Loucy (cell line): Measurements from ENCODE around the gene PRKAB1.

Experiments
- EZH2phosphoT487 ChIP-seq: fragments of 200-600 bp; IDR thresholded peaks from 2 replicates; pipeline ENCODE4 v1.6.1; 2018; ENCODE audit warnings: antibody characterized with exemption, mild to moderate bottlenecking, moderate library complexity, borderline replicate concordance
- TF ChIP-seq, protein P1 (sequence below): fragments of 200-600 bp; sonication (generic); conservative IDR thresholded peaks from 2 replicates; pipeline ENCODE4 v1.5.1; 2014; ENCODE audit warnings: mild to moderate bottlenecking, antibody characterized with exemption, low read length

DNA sequence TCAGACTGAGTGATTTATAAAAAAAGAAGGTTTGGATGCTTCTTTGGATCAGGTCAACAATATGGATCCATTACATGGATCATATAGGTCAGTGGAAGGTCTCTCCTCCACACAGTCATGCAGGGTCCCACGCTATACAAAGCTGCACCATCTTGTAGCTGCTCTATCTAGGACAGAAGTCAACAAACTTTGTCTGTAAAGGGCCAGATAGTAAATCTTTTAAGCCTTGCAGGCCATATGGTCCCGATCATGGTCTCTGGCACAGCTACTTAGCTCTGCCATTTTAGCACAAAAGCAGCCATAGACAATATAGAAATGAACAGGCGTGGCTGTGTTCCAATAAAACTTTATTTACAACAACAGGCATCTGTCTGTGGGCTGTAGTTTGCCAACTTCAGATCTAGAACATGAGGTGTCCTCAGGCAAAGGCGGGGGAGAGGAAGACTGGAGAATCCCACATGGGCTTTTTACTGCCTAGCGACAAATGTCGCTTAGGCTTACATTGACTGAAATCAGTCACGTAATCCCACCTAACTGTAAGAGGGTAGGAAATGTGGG is 37.6 kb upstream of the PRKAB1 start:
- TF ChIP-seq, protein P1, sequence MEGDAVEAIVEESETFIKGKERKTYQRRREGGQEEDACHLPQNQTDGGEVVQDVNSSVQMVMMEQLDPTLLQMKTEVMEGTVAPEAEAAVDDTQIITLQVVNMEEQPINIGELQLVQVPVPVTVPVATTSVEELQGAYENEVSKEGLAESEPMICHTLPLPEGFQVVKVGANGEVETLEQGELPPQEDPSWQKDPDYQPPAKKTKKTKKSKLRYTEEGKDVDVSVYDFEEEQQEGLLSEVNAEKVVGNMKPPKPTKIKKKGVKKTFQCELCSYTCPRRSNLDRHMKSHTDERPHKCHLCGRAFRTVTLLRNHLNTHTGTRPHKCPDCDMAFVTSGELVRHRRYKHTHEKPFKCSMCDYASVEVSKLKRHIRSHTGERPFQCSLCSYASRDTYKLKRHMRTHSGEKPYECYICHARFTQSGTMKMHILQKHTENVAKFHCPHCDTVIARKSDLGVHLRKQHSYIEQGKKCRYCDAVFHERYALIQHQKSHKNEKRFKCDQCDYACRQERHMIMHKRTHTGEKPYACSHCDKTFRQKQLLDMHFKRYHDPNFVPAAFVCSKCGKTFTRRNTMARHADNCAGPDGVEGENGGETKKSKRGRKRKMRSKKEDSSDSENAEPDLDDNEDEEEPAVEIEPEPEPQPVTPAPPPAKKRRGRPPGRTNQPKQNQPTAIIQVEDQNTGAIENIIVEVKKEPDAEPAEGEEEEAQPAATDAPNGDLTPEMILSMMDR, result no peak
- no peak for TF ChIP-seq EZH2phosphoT487
